ENCODE data around the gene SCAPER.
"Not testable (repeated sequence)": the region's sequence is repeated elsewhere in the genome, so short reads cannot be mapped to it uniquely, and the experiment has no call there.

The SCAPER gene

GRCh38 chr15:76687592-76687991, 217.5 kb downstream of the SCAPER start:
- H3K14ac ChIP-seq (ENCODE audit: low read length); H2AFZ ChIP-seq (ENCODE audit: low read length); H2BK5ac ChIP-seq (ENCODE audit: low read length); H2BK12ac ChIP-seq (ENCODE audit: low read length); H3K27me3 ChIP-seq (ENCODE audit: control insufficient read depth in 3 of 3, insufficient read depth in 3 of 3, low read depth in 1 of 3, low read length in 3 of 3); H3K23ac ChIP-seq (ENCODE audit: low read depth, low read length, poor library complexity); H3K4me3 ChIP-seq (ENCODE audit: low read length in 2 of 2); H2BK120ac ChIP-seq (ENCODE audit: low read depth, low read length); H3K27ac ChIP-seq (replicated peaks; ENCODE audit: low read length); H4K91ac ChIP-seq (ENCODE audit: low read depth, low read length, poor library complexity); H3K4me1 ChIP-seq (ENCODE audit: control insufficient read depth in 2 of 2, insufficient read depth in 1 of 2, low read depth in 1 of 2, low read length in 2 of 2); H3K4me2 ChIP-seq (ENCODE audit: insufficient read depth, low read length, poor library complexity, severe bottlenecking); H2BK15ac ChIP-seq (ENCODE audit: low read length); H3K79me1 ChIP-seq (ENCODE audit: low read depth, low read length); H3K9ac ChIP-seq (ENCODE audit: low read depth, low read length, poor library complexity); DNase-seq (ENCODE audit: low spot score); H3K9me3 ChIP-seq (replicated peaks in 1 of 2; ENCODE audit: control insufficient read depth in 2 of 2, insufficient read depth in 1 of 2, low read depth in 1 of 2, low read length in 2 of 2); H3K18ac ChIP-seq (ENCODE audit: low read length); H2AK5ac ChIP-seq (ENCODE audit: low read depth, low read length); H3K4ac ChIP-seq (ENCODE audit: low read length); H4K8ac ChIP-seq (ENCODE audit: low read depth, low read length); H3K36me3 ChIP-seq (replicated peaks in 1 of 2; ENCODE audit: control insufficient read depth in 2 of 2, insufficient read depth in 2 of 2, low read length in 2 of 2): not testable (repeated sequence)
- WGBS, 2 donors (ENCODE audit: extremely low coverage in 2 of 2, insufficient read length in 2 of 2, insufficient replicate concordance in 1 of 2) = no CpG with 5 or more reads among the region's 4 CpGs

DNA sequence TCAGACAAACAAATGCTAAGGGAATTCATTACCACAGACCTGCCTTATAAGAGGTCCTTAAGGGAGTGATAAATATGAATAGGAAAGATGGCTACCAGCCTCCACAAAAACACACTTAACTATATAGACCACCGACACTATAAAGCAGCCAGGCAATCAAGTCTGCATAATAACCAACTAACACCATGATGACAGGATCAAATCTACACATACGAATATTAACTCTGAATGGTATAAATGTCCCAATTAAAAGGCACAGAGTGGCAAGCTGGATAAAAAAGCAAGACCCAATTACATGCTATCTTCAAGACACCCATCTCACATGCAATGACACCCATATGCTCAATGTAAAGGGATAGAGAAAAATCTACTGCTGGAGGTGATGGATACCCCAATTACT, 221.1 kb downstream of the SCAPER start:
- H3K4me1 ChIP-seq (ENCODE audit: control insufficient read depth in 2 of 2, insufficient read depth in 1 of 2, low read depth in 1 of 2, low read length in 2 of 2) = no peaks in the 10 kb centered on the region
- no peak overlapping the region for H3K14ac ChIP-seq (ENCODE audit: low read length)
- no peaks in the 10 kb centered on the region for H3K79me1 ChIP-seq (ENCODE audit: low read depth, low read length)
- H3K18ac ChIP-seq (ENCODE audit: low read length) = no peak overlapping the region
- no peak overlapping the region for H2BK120ac ChIP-seq (ENCODE audit: low read depth, low read length)
- no peak overlapping the region for H2BK15ac ChIP-seq (ENCODE audit: low read length)
- no peak overlapping the region for H4K91ac ChIP-seq (ENCODE audit: low read depth, low read length, poor library complexity)
- H3K36me3 ChIP-seq (replicated peaks in 1 of 2; ENCODE audit: control insufficient read depth in 2 of 2, insufficient read depth in 2 of 2, low read length in 2 of 2) = no peaks in the 10 kb centered on the region
- H4K8ac ChIP-seq (ENCODE audit: low read depth, low read length) = no peak overlapping the region
- no peak overlapping the region for H2AFZ ChIP-seq (ENCODE audit: low read length)
- no peak overlapping the region for H3K4ac ChIP-seq (ENCODE audit: low read length)
- no CpG with 5 or more reads among the region's 2 CpGs for WGBS, 2 donors (ENCODE audit: extremely low coverage in 2 of 2, insufficient read length in 2 of 2, insufficient replicate concordance in 1 of 2)
- no peaks in the 10 kb centered on the region for H3K27me3 ChIP-seq (ENCODE audit: control insufficient read depth in 3 of 3, insufficient read depth in 3 of 3, low read depth in 1 of 3, low read length in 3 of 3)
- H2BK12ac ChIP-seq (ENCODE audit: low read length) = no peak overlapping the region
- H3K9ac ChIP-seq (ENCODE audit: low read depth, low read length, poor library complexity) = no peak overlapping the region
- no peak for DNase-seq (ENCODE audit: low spot score)
- H3K23ac ChIP-seq (ENCODE audit: low read depth, low read length, poor library complexity) = no peak overlapping the region
- no peak overlapping the region for H2BK5ac ChIP-seq (ENCODE audit: low read length)
- H3K27ac ChIP-seq (replicated peaks; ENCODE audit: low read length) = no peak overlapping the region
- no peak overlapping the region for H3K4me3 ChIP-seq (ENCODE audit: low read length in 2 of 2)
- no peak overlapping the region for H2AK5ac ChIP-seq (ENCODE audit: low read depth, low read length)
- peaks cover 2% of the 10 kb centered on the region in 2 donors for H3K9me3 ChIP-seq (replicated peaks in 1 of 2; ENCODE audit: control insufficient read depth in 2 of 2, insufficient read depth in 1 of 2, low read depth in 1 of 2, low read length in 2 of 2)
- H3K4me2 ChIP-seq (ENCODE audit: insufficient read depth, low read length, poor library complexity, severe bottlenecking) = no peak overlapping the region

- Histone ChIP-seq H2BK15ac (ENCODE audit: low read length) (no peak overlapping the region), H2AK5ac (ENCODE audit: low read depth, low read length) (no peak overlapping the region), H3K9ac (ENCODE audit: low read depth, low read length, poor library complexity) (no peak overlapping the region), H3K4me2 (ENCODE audit: insufficient read depth, low read length, poor library complexity, severe bottlenecking) (no peak overlapping the region), H3K23ac (ENCODE audit: low read depth, low read length, poor library complexity) (no peak overlapping the region), H2AFZ (ENCODE audit: low read length) (no peak overlapping the region), H3K36me3 (replicated peaks in 1 of 2; ENCODE audit: control insufficient read depth in 2 of 2, insufficient read depth in 2 of 2, low read length in 2 of 2) (no peaks in the 10 kb centered on the region), H3K14ac (ENCODE audit: low read length) (no peak overlapping the region), H3K27me3 (ENCODE audit: control insufficient read depth in 3 of 3, insufficient read depth in 3 of 3, low read depth in 1 of 3, low read length in 3 of 3) (no peaks in the 10 kb centered on the region), H2BK120ac (ENCODE audit: low read depth, low read length) (no peak overlapping the region), H2BK12ac (ENCODE audit: low read length) (no peak overlapping the region), H3K27ac (replicated peaks; ENCODE audit: low read length) (no peak overlapping the region), H2BK5ac (ENCODE audit: low read length) (no peak overlapping the region), H4K8ac (ENCODE audit: low read depth, low read length) (no peak overlapping the region), H3K79me1 (ENCODE audit: low read depth, low read length) (no peaks in the 10 kb centered on the region), H3K18ac (ENCODE audit: low read length) (no peak overlapping the region), H3K4me3 (ENCODE audit: low read length in 2 of 2) (no peak overlapping the region), H3K4ac (ENCODE audit: low read length) (no peak overlapping the region), H3K4me1 (ENCODE audit: control insufficient read depth in 2 of 2, insufficient read depth in 1 of 2, low read depth in 1 of 2, low read length in 2 of 2) (no peaks in the 10 kb centered on the region), H3K9me3 (replicated peaks in 1 of 2; ENCODE audit: control insufficient read depth in 2 of 2, insufficient read depth in 1 of 2, low read depth in 1 of 2, low read length in 2 of 2) (peaks cover 2% of the 10 kb centered on the region in 2 donors), H4K91ac (ENCODE audit: low read depth, low read length, poor library complexity) (no peak overlapping the region)
- DNase-seq (ENCODE audit: low spot score) = no peak
- WGBS, 2 donors (ENCODE audit: extremely low coverage in 2 of 2, insufficient read length in 2 of 2, insufficient replicate concordance in 1 of 2) = no CpG with 5 or more reads among the region's 3 CpGs
These were observed 222.3 kb downstream of the SCAPER start for GRCh38 chr15:76682833-76683232.

DNA sequence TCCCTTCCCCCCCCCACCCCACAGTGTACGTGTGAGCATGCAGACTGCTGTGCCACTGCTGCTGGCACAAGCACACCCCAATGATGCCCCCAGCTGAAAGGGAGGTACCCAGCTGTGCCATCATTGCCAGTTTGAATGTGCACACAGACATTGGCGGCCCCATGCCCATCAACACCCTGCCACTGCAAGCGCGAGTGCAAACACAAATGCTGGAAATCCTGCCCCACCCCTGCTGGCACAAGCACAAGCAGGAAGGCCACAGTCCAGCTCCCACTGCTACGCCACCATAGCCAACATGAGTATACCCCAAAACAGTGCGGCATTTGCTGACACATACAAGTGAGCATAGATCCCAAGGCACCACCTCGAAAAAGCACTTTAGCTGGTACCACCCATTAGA, 222.9 kb downstream of the SCAPER start:
- DNase-seq (ENCODE audit: low spot score) = no peak
- Histone ChIP-seq H4K8ac (ENCODE audit: low read depth, low read length) (no peak overlapping the region), H2BK15ac (ENCODE audit: low read length) (no peak overlapping the region), H3K9me3 (replicated peaks in 1 of 2; ENCODE audit: control insufficient read depth in 2 of 2, insufficient read depth in 1 of 2, low read depth in 1 of 2, low read length in 2 of 2) (peaks cover 2% of the 10 kb centered on the region in 2 donors), H2BK12ac (ENCODE audit: low read length) (no peak overlapping the region), H3K79me1 (ENCODE audit: low read depth, low read length) (no peaks in the 10 kb centered on the region), H3K4ac (ENCODE audit: low read length) (no peak overlapping the region), H2BK5ac (ENCODE audit: low read length) (no peak overlapping the region), H3K14ac (ENCODE audit: low read length) (peak overlapping the region; percentile 94), H3K36me3 (replicated peaks in 1 of 2; ENCODE audit: control insufficient read depth in 2 of 2, insufficient read depth in 2 of 2, low read length in 2 of 2) (no peaks in the 10 kb centered on the region), H3K4me2 (ENCODE audit: insufficient read depth, low read length, poor library complexity, severe bottlenecking) (no peak overlapping the region), H2BK120ac (ENCODE audit: low read depth, low read length) (no peak overlapping the region), H2AFZ (ENCODE audit: low read length) (no peak overlapping the region), H4K91ac (ENCODE audit: low read depth, low read length, poor library complexity) (no peak overlapping the region), H3K4me1 (ENCODE audit: control insufficient read depth in 2 of 2, insufficient read depth in 1 of 2, low read depth in 1 of 2, low read length in 2 of 2) (no peaks in the 10 kb centered on the region), H3K9ac (ENCODE audit: low read depth, low read length, poor library complexity) (peak overlapping the region; percentile 32), H3K27me3 (ENCODE audit: control insufficient read depth in 3 of 3, insufficient read depth in 3 of 3, low read depth in 1 of 3, low read length in 3 of 3) (no peaks in the 10 kb centered on the region), H3K23ac (ENCODE audit: low read depth, low read length, poor library complexity) (peak overlapping the region; percentile 55), H3K27ac (replicated peaks; ENCODE audit: low read length) (no peak overlapping the region), H2AK5ac (ENCODE audit: low read depth, low read length) (no peak overlapping the region), H3K4me3 (ENCODE audit: low read length in 2 of 2) (no peak overlapping the region), H3K18ac (ENCODE audit: low read length) (no peak overlapping the region)
- WGBS, 2 donors (ENCODE audit: extremely low coverage in 2 of 2, insufficient read length in 2 of 2, insufficient replicate concordance in 1 of 2) = no CpG with 5 or more reads among the region's 7 CpGs

All from neuronal stem cell (in vitro differentiated cells).